SK-N-SH (cell line): ENCODE results near the gene CIAO2A.

ENCODE experiments used
- EP300 ChIP-seq, 2 experiments: IDR thresholded peaks; 2 replicates each; pipeline versions ENCODE4 v1.4.0 to v1.6.1; 2012; ENCODE audit warnings: borderline replicate concordance in 1 of 2, low read depth in 1 of 2, low read length in 1 of 2
- GATA2 ChIP-seq: sonication (generic); formaldehyde crosslinking; IDR thresholded peaks from 2 replicates; pipeline ENCODE4 v1.5.0; 2020; ENCODE audit warnings: mild to moderate bottlenecking, missing genetic modification reagents
- POLR2AphosphoS5 ChIP-seq: IDR thresholded peaks from 2 replicates; pipeline ENCODE4 v1.6.1; 2012; ENCODE audit warnings: low read depth, low read length
- SMC3 ChIP-seq: IDR thresholded peaks from 2 replicates; pipeline ENCODE4 v1.6.1; 2012; ENCODE audit warnings: low read depth, low read length, improper control_type of control experiment
- TAF1 ChIP-seq: IDR thresholded peaks from 2 replicates; pipeline ENCODE4 v1.6.1; 2012; ENCODE audit warnings: low read depth, mild to moderate bottlenecking, low read length, moderate library complexity, borderline replicate concordance
- YY1 ChIP-seq: IDR thresholded peaks from 2 replicates; pipeline ENCODE4 v1.4.0; 2012; ENCODE audit warnings: low read depth, mild to moderate bottlenecking
- TF ChIP-seq, protein P1 (sequence below): fragments of 200-600 bp; sonication (generic); IDR thresholded peaks from 2 replicates; pipeline ENCODE4 v1.6.1; 2017; ENCODE audit warnings: antibody characterized with exemption, mild to moderate bottlenecking, moderate library complexity
- TF ChIP-seq, protein P2 (sequence below): IDR thresholded peaks from 2 replicates; pipeline ENCODE4 v1.4.0; 2012; ENCODE audit warnings: low read depth
- TF ChIP-seq, protein P3 (sequence below): IDR thresholded peaks from 2 replicates; pipeline ENCODE4 v1.4.0; 2012; ENCODE audit warnings: low read depth, borderline replicate concordance
- TF ChIP-seq, protein P4 (sequence below): fragments of 150-350 bp; IDR thresholded peaks from 2 replicates; pipeline ENCODE4 v1.6.1; 2017; ENCODE audit warnings: antibody characterized with exemption, low read length, low read depth, borderline replicate concordance

DNA sequence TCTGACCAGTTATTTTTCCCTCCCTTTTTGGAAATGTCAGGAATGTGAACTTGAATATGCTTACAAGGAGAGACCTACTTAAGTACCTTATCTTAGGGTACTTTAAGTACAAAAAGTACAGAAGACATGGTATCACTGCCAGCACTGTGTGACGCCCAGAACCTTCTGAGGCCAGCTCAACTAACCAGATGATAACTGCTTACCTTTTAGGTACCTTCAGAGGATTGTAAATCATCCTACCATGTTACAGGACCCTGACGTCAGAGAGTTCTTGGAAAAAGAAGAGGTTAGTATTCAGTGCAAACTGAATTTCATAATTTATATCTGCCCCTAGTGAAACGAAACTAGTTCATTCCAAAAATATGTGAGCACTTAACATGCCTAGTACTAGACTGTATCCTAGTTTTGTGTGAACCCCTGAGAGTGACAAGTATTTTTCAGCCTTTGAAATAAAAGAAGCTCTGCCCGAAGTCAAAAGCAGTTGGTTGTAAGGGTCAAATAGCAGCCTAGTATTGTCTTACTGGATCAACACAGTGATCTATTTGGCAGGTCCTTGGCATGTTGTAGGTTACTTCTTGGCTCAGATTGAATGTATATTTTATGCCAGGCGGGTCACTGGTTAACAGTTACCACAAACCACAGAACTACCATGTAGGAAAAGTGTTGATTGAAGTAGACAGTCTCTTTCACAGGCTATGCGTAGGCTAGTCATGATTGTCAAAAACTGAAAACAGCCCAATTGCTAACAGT lies 34.1 kb upstream of the CIAO2A start:
- TF ChIP-seq YY1 (no peak), POLR2AphosphoS5 (no peak), GATA2 (CRISPR knock-in tag) (no peak), SMC3 (no peak), TAF1 (no peak), EP300 (IDR thresholded peaks at IDR 0.05; ENCODE audit: borderline replicate concordance in 1 of 2, low read depth in 1 of 2, low read length in 1 of 2) (no peak)
- TF ChIP-seq, protein P1, sequence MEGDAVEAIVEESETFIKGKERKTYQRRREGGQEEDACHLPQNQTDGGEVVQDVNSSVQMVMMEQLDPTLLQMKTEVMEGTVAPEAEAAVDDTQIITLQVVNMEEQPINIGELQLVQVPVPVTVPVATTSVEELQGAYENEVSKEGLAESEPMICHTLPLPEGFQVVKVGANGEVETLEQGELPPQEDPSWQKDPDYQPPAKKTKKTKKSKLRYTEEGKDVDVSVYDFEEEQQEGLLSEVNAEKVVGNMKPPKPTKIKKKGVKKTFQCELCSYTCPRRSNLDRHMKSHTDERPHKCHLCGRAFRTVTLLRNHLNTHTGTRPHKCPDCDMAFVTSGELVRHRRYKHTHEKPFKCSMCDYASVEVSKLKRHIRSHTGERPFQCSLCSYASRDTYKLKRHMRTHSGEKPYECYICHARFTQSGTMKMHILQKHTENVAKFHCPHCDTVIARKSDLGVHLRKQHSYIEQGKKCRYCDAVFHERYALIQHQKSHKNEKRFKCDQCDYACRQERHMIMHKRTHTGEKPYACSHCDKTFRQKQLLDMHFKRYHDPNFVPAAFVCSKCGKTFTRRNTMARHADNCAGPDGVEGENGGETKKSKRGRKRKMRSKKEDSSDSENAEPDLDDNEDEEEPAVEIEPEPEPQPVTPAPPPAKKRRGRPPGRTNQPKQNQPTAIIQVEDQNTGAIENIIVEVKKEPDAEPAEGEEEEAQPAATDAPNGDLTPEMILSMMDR = no peak
- TF ChIP-seq, protein P2, sequence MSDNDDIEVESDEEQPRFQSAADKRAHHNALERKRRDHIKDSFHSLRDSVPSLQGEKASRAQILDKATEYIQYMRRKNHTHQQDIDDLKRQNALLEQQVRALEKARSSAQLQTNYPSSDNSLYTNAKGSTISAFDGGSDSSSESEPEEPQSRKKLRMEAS = no peak
- TF ChIP-seq, protein P3, sequence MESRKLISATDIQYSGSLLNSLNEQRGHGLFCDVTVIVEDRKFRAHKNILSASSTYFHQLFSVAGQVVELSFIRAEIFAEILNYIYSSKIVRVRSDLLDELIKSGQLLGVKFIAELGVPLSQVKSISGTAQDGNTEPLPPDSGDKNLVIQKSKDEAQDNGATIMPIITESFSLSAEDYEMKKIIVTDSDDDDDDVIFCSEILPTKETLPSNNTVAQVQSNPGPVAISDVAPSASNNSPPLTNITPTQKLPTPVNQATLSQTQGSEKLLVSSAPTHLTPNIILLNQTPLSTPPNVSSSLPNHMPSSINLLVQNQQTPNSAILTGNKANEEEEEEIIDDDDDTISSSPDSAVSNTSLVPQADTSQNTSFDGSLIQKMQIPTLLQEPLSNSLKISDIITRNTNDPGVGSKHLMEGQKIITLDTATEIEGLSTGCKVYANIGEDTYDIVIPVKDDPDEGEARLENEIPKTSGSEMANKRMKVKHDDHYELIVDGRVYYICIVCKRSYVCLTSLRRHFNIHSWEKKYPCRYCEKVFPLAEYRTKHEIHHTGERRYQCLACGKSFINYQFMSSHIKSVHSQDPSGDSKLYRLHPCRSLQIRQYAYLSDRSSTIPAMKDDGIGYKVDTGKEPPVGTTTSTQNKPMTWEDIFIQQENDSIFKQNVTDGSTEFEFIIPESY = no peak
- TF ChIP-seq, protein P4, sequence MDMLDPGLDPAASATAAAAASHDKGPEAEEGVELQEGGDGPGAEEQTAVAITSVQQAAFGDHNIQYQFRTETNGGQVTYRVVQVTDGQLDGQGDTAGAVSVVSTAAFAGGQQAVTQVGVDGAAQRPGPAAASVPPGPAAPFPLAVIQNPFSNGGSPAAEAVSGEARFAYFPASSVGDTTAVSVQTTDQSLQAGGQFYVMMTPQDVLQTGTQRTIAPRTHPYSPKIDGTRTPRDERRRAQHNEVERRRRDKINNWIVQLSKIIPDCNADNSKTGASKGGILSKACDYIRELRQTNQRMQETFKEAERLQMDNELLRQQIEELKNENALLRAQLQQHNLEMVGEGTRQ = no peak
